HepG2 (cell line): ENCODE measurements around the gene SCAMP3. TPM values are rescaled to one million over a fixed set of nuclear protein-coding genes. Genes with fewer than 3 reads are reported as not detected.

Experiments used
- GABPB1 ChIP-seq: IDR thresholded peaks from 2 replicates; pipeline ENCODE4 v1.6.1; 2016; ENCODE audit warnings: mild to moderate bottlenecking, missing genetic modification reagents, moderate library complexity, missing compliant biosample characterization
- GATA4 ChIP-seq: sonication (generic); IDR thresholded peaks from 2 replicates; pipeline ENCODE4 v1.6.1; 2016; ENCODE audit warnings: antibody characterized with exemption, low read depth, borderline replicate concordance
- NFAT5 ChIP-seq: sonication (generic); formaldehyde crosslinking; IDR thresholded peaks from 2 replicates; pipeline ENCODE4 v1.4.0; 2020; ENCODE audit warnings: missing genetic modification reagents
- RBFOX2 ChIP-seq: fragments of 200-400 bp; formaldehyde crosslinking; IDR thresholded peaks from 2 replicates; pipeline ENCODE4 v1.6.1; 2017; ENCODE audit warnings: low read depth, mild to moderate bottlenecking, low read length
- UBTF ChIP-seq: sonication (generic); formaldehyde crosslinking; IDR thresholded peaks from 2 replicates; pipeline ENCODE4 v1.4.0; 2020; ENCODE audit warnings: mild to moderate bottlenecking, missing genetic modification reagents
- ZBTB26 ChIP-seq: IDR thresholded peaks from 2 replicates; pipeline ENCODE4 v1.6.1; 2016; ENCODE audit warnings: missing compliant biosample characterization, missing genetic modification reagents, borderline replicate concordance
- ZNF20 ChIP-seq: sonication (generic); formaldehyde crosslinking; IDR thresholded peaks from 2 replicates; pipeline ENCODE4 v1.4.0; 2020; ENCODE audit warnings: mild to moderate bottlenecking, moderate library complexity, missing genetic modification reagents
- ZNF318 ChIP-seq: sonication (generic); formaldehyde crosslinking; IDR thresholded peaks from 2 replicates; pipeline ENCODE4 v1.4.0; 2020; ENCODE audit warnings: mild to moderate bottlenecking, missing genetic modification reagents
- ZNF737 ChIP-seq: sonication (generic); formaldehyde crosslinking; IDR thresholded peaks from 2 replicates; pipeline ENCODE4 v1.5.0; 2020; ENCODE audit warnings: missing genetic modification reagents, mild to moderate bottlenecking, borderline replicate concordance
- ZSCAN20 ChIP-seq: sonication (generic); formaldehyde crosslinking; IDR thresholded peaks from 2 replicates; pipeline ENCODE4 v1.4.0; 2020; ENCODE audit warnings: missing genetic modification reagents, mild to moderate bottlenecking, borderline replicate concordance
- polyA plus RNA-seq, 8 experiments: library from polyadenylated mRNA; depleted of rRNA in 3 of 8; stranded (reverse) in 7 of 8; unstranded in 1 of 8; fragments of >200 nt; fragmentation: Illumina TruSeq in 4 of 8; extraction: Trizol in 4 of 8; gene quantifications; 2 replicates each; pipeline versions ENCODE4 v1.2.1 to v1.2.3, GENCODE V29; 2011 to 2016; ENCODE audit warnings: low read depth in 4 of 8, missing spikeins in 1 of 8, mixed read lengths in 1 of 8; ENCODE audit not compliant: insufficient read depth in 1 of 8
- total RNA-seq, 5 experiments: library from RNA; depleted of rRNA; stranded (reverse); fragments of >200 nt; fragmentation: Illumina TruSeq; extraction: Trizol; gene quantifications; 2 replicates each; pipeline ENCODE4 v1.2.3, GENCODE V29; 2016; ENCODE audit warnings: low read depth in 1 of 5

The SCAMP3 gene
- total and polyA plus RNA-seq, 2 of the 13 experiments (the other 11 are each of a cell fraction or from before 2014, with no cell fraction given) = 46.8 to 83.3 TPM

GRCh38 chr1:155273343-155274245, 11.4 kb upstream of the SCAMP3 start, which contains the start of gene CLK2 (continued):
- no peak for TF ChIP-seq ZSCAN20 (CRISPR knock-in tag)
- TF ChIP-seq GATA4 = peak; percentile 30; the same call in 1 of the 2 replicates
- peak; percentile 90 for TF ChIP-seq GABPB1
- no peak for TF ChIP-seq ZNF318 (CRISPR knock-in tag)
- peak; percentile 93 for TF ChIP-seq RBFOX2
- TF ChIP-seq ZBTB26 (CRISPR knock-in tag) = no peak
- TF ChIP-seq ZNF737 (CRISPR knock-in tag) = no peak
- TF ChIP-seq NFAT5 (CRISPR knock-in tag) = no peak
- no peak for TF ChIP-seq ZNF20 (CRISPR knock-in tag)
- TF ChIP-seq UBTF (CRISPR knock-in tag) = no peak; the same call in 1 of the 2 replicates
